Right hindlimb (tissue), 1 donor: ENCODE measurements around the gene ERCC6L2.

Experiments used
- DNase-seq: peaks from one replicate; pipeline ENCODE4 v3.0.0-alpha.2; 2018

Gene ERCC6L2, protein sequence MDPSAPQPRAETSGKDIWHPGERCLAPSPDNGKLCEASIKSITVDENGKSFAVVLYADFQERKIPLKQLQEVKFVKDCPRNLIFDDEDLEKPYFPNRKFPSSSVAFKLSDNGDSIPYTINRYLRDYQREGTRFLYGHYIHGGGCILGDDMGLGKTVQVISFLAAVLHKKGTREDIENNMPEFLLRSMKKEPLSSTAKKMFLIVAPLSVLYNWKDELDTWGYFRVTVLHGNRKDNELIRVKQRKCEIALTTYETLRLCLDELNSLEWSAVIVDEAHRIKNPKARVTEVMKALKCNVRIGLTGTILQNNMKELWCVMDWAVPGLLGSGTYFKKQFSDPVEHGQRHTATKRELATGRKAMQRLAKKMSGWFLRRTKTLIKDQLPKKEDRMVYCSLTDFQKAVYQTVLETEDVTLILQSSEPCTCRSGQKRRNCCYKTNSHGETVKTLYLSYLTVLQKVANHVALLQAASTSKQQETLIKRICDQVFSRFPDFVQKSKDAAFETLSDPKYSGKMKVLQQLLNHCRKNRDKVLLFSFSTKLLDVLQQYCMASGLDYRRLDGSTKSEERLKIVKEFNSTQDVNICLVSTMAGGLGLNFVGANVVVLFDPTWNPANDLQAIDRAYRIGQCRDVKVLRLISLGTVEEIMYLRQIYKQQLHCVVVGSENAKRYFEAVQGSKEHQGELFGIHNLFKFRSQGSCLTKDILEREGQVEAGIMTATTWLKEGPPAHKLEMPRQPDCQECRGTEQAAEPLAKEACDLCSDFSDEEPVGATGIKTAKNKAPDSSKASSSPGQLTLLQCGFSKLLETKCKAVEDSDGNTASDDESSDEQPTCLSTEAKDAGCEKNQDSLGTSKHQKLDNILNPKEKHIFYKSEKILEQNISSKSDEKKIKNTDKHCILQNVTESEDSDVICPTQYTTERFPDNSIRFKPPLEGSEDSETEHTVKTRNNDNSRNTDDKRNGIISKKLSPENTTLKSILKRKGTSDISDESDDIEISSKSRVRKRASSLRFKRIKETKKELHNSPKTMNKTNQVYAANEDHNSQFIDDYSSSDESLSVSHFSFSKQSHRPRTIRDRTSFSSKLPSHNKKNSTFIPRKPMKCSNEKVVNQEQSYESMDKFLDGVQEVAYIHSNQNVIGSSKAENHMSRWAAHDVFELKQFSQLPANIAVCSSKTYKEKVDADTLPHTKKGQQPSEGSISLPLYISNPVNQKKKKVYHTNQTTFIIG (N-terminal part only)

DNA sequence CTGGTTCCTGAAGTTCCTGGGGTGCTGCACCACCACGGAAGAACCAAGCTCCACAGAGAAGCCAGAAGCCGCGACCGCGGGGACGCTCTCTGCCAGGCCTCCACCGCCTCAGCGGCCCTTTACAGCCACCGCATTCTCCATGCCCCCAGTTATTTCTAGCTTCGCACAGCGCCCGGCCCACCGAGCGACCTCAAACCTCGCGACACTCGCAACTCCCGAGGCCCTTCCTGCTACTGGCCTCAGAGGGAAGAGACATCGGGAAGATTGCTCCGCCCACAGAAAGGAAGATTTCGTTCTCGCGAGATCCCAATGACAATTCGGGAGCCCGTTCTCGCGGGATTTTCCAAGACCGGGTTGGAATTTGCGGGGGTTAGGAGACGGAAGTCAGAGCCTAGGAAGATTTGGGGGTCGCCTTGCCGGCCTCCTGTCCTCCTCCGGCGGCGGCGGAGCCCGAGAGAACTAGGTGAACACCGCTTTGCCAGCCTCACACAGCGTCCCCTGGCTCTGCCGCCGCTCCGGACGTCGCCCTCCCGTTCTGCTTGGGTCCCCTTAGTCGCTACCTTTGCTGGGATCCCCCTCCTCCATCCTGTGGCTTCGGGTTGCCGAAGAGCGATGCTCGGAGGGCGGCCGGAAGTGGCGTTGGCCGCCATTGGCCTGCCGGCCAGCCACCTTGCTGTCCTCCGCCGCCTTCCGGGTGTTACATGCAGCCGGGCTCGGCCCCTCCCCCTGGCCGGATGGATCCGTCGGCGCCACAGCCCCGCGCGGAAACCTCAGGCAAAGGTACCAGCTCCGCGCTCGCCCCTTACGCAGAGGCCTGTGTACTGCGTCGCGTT, at the start of gene ERCC6L2:
TSS of gene ERCC6L2 (plus strand) at position 387 of the 833 bp plus-strand sequence. CDS start at position 735, 348 bp downstream.
- DNase-seq: peak; percentile 99

GRCh38 chr9:95826183-95826838, 49.2 kb upstream of the ERCC6L2 start:
- no peak for DNase-seq

- no peak for DNase-seq
Measured at GRCh38 chr9:95830768-95831167, 44.7 kb upstream of the ERCC6L2 start.

- no peak for DNase-seq
Measured at GRCh38 chr9:95831810-95832209, 43.7 kb upstream of the ERCC6L2 start.

DNA sequence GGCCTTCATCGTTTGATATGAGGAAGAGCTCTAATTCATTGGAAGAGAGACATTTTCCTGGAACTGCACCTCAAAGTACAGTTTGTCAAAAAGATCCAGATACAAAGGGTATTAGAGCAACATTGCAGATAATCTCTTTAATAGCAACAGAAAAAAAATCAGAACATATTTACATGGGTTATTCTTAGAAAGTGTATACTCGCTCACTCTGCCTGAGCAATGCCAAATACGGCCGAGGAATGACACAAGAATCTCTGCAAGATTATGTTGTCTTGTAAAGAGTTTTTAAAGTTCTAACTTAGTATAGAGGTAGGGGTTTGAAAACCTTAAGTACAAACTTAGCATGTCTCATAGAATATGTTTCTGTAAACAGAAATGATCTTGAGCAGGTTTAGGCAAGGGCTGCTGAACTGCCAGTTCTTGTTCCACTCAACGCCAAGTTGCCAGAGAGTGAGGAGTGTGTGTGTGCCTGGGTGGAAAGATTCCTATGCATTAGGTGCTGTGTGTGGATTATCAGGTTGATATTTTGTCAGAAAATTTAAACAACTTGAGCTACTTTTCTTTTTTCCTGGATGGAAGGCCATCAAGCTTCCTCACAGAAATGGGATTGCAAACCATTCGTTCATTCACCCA, 41.8 kb upstream of the ERCC6L2 start:
- no peak for DNase-seq

- DNase-seq: no peak
Measured at GRCh38 chr9:95834281-95834907, 41.1 kb upstream of the ERCC6L2 start.

DNA sequence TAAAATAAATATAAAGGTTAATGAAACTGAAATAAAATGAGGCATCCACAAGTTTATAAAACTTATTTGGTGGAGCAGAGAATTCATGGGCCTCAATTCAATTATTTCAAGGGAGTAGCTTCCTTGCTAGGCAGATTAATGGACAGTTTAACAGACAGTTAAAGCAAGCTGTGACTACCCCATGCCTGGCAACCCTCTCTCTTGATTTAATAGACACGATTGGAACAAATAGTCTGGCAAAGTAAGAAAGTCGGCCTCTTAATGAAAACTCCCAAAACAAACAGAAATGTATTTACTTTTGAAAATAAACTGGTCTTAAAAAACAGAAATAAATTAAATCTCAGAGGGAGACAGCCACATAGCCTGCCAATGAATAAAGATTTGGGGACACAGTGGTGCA, 40.1 kb upstream of the ERCC6L2 start:
- no peak for DNase-seq

- no peak for DNase-seq
Measured at GRCh38 chr9:95836072-95836471, 39.4 kb upstream of the ERCC6L2 start.

GRCh38 chr9:95839012-95839411, 36.5 kb upstream of the ERCC6L2 start:
- DNase-seq: no peak

DNA sequence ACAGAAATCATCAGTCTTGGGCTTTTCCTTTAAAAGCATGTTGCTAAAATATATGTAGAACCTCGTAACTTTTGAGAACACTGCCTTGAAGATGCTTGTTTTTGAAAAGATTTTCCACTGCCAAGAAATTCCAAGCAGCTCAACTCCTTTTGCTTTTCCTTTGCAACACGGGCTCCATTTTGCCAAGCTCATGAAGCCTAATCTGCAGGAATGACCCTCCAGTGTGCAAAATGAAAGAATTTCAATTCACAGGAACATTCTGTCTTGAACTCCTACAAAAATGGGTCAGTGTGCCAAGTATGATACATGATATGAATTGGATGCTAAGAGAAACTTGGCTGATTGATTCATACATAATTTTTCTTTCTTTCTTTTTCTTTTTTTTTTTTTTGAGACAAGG, 35.4 kb upstream of the ERCC6L2 start:
- DNase-seq: no peak

DNA sequence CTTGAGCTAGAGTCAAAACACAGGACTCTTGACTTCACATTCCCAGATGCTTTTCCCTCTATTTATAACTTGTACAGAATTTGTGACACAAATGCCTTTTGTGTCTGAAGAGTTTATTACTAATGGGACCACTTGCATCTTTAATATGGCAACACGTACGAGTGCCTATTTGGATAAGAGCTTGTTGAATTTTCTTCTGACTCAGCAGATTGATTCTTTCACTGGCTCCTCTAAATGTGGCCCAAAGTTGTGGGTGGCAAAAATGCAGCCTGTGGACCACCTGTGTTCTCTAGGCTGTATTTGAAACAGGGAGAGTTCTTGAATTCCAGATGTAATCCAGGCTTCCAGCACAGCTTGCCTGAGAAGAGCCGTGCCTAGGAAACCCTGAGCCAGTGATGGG, 34.1 kb upstream of the ERCC6L2 start:
- no peak for DNase-seq

- DNase-seq: no peak
Measured at GRCh38 chr9:95845751-95846150, 29.7 kb upstream of the ERCC6L2 start.

DNA sequence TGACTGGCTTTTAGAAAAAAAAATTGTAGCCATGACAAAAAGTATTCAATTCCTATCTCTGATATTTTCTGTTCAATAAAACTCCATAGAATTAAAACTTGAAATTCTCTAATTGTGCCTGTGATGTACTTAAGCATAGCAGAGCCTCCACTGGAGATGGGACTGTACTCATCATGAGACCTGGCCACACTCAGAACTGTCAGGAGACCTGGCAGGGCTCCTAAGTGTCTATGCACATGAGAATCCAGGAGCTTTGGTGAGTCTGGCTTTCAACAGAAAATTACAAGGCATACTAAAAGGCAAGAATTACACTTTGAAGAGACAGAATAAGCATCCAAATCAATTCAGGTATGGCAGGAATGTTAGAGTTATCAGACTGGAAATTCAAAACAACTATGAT, 26.7 kb upstream of the ERCC6L2 start:
- DNase-seq: no peak

- no peak for DNase-seq
Measured at GRCh38 chr9:95852059-95853032, 23.1 kb upstream of the ERCC6L2 start.

DNA sequence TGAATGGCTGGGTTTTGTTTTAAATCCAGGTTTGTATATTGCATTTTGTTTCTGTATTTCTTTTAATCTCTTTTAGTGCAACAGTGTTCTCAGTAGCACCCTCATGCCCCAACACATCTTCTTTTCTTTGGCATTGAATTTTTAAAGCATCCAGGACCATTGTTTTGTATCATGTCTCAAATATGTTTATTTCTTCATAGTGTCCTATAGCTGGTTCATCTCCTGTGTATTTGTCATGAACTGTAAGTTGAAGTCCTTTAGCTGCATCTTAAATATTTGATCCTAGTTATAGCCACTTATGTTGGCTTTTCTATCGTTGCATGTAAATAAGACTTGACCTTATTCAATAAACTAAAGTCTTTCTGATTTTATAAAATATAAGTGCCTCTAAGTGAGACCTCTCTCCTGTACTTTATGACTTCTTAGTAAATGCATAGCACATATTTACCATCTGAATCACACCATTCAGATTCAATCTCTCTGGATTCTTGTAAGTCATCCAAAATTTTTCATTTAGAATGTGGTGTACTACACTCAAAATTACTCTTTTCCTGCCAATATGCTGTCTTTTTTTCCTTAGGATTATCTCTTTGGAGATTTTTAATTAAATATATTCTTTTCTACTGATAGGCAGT, 21.0 kb upstream of the ERCC6L2 start:
- no peak for DNase-seq

DNA sequence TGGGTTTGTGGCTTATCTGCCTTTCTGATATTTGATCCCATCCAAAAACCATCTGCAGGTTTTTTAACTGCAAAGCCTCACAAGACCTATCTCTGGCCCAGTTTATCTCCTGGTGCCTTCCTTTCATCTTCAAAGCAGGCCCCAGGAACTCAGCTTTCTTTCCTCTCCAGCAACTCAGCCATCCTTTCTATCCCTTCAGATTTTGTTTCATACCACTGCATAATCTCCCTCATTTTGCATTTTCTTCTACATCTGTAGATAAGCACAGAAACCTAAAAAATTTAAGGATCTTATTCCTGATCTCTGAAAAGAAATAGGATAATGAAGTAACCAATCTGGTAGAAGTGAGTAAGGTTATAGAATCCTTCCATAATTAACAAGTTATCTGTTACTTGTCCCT, 19.5 kb upstream of the ERCC6L2 start:
- DNase-seq: no peak

DNA sequence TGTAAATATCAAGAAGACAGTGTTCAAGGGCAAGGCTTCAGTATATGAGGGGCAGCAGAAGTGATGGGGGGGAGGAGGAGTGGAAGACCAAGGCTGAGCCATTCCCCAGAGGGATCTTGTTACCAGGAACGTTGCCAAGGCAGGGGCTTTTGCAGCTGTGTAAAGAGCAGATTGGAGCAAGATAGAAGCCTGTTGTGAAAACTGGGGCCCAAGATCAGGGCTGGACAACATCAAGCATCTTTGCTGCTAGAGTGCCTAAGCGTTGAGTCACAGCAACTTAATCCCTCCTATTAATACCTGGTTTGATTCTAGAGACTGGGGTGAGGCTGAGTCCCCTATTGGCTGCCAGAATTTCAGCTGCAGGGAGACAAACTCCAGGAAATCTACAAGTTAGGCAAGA, 18.4 kb upstream of the ERCC6L2 start:
- DNase-seq: peak; percentile 78

GRCh38 chr9:95857896-95858295, 17.6 kb upstream of the ERCC6L2 start:
- DNase-seq: no peak

DNA sequence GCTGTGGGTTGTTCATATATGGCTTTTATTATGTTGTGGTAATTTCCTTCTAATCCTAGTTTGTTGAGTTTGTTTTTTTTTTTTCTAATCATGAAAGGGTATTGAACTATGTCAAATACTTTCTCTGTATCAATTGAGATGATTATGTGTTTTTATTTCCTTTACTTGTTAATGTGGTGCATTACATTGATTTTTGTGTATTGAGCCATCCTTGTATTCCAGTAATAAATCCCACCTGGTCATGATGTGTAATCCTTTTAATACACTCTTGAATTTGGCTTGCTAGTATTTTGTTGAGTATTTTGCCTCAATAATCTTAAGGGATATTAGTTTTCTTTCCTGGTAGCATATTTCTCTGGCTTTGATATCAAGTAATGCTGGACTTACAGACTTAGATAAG, 13.1 kb upstream of the ERCC6L2 start:
- DNase-seq: no peak
